Choroid plexus epithelial cell (primary cell): ENCODE measurements around the gene KCNT2.

Experiments used
- DNase-seq: peaks from one replicate; pipeline ENCODE4 v3.0.0-alpha.2; 2010; ENCODE audit warnings: low read depth
- H3K4me3 ChIP-seq: 2 replicates; pipeline ENCODE4 v1.5.1; 2011; ENCODE audit warnings: low read depth, mild to moderate bottlenecking, control low read depth, low read length, moderate library complexity
- TF ChIP-seq, protein P1 (sequence below): conservative IDR thresholded peaks from 2 replicates; pipeline ENCODE4 v1.5.1; 2011; ENCODE audit warnings: low read depth, mild to moderate bottlenecking, control low read depth, inconsistent platforms, low read length, moderate library complexity

Gene KCNT2

DNA sequence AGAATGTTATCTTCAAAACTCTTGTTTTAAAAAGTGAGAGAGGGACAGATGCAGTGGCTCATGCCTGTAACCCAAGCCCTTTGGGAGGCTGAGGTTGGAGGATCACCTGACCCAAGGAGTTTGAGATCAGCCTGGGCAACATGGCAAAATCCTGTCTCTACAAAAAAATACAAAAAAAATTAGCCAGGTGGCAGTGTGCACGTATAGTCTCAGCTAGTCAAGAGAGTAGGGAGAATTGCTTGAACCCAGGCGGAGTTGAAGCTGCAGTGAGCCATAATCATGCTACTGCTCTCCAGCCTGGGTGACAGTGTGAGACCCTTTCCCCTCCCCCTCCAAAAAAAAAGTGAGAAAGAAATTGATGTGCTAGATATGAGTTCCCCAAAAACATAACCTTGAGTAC lies 131.0 kb downstream of the KCNT2 start:
- DNase-seq: no peak
- no peak overlapping the region for H3K4me3 ChIP-seq
- TF ChIP-seq, protein P1, sequence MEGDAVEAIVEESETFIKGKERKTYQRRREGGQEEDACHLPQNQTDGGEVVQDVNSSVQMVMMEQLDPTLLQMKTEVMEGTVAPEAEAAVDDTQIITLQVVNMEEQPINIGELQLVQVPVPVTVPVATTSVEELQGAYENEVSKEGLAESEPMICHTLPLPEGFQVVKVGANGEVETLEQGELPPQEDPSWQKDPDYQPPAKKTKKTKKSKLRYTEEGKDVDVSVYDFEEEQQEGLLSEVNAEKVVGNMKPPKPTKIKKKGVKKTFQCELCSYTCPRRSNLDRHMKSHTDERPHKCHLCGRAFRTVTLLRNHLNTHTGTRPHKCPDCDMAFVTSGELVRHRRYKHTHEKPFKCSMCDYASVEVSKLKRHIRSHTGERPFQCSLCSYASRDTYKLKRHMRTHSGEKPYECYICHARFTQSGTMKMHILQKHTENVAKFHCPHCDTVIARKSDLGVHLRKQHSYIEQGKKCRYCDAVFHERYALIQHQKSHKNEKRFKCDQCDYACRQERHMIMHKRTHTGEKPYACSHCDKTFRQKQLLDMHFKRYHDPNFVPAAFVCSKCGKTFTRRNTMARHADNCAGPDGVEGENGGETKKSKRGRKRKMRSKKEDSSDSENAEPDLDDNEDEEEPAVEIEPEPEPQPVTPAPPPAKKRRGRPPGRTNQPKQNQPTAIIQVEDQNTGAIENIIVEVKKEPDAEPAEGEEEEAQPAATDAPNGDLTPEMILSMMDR: no peak

- H3K4me3 ChIP-seq: no peak overlapping the region
- DNase-seq: no peak
- TF ChIP-seq, protein P1: no peak
Observed at GRCh38 chr1:196467230-196467925, 140.9 kb downstream of the KCNT2 start.

GRCh38 chr1:196466654-196467053 lies 141.6 kb downstream of the KCNT2 start:
- DNase-seq: peak; percentile 70
- TF ChIP-seq, protein P1: no peak
- no peak overlapping the region for H3K4me3 ChIP-seq

- TF ChIP-seq, protein P1: no peak
- H3K4me3 ChIP-seq: no peak overlapping the region
- DNase-seq: no peak
Observed at GRCh38 chr1:196466166-196466565, 142.1 kb downstream of the KCNT2 start.

GRCh38 chr1:196464480-196464941 lies 143.7 kb downstream of the KCNT2 start:
- TF ChIP-seq, protein P1: no peak
- H3K4me3 ChIP-seq: no peak overlapping the region
- peak; percentile 71 for DNase-seq

GRCh38 chr1:196462086-196462485 lies 146.2 kb downstream of the KCNT2 start:
- no peak overlapping the region for H3K4me3 ChIP-seq
- no peak for DNase-seq
- TF ChIP-seq, protein P1: no peak

DNA sequence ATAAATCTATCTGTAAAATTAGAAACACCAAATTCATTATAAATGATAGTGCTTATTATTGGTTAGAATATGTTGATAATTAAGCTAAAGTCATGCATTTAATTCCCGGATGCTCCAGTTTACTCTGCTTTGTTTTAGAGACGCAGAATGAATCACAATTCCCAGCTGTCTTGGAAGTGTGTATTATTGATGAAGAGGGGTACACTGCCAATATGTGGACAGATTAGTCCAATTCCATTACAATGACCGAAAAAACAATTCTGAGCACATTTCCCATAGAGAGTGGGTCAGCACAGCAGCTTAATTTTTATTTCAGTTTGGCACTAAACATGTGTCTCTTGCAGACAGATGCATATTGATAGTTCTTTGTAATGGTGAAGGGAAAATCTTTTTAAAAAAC lies 146.7 kb downstream of the KCNT2 start:
- TF ChIP-seq, protein P1: no peak
- no peak for DNase-seq
- H3K4me3 ChIP-seq: no peak overlapping the region
